Stimulated activated CD8-positive, alpha-beta memory T cell treated with anti-CD3 and anti-CD28 coated beads, Interleukin-15, amount 100 ng/mL, for 1 hour (primary cell): ENCODE measurements around the gene LRIT3.

Source experiments
- DNase-seq: peaks from one replicate; pipeline ENCODE4 v3.0.0-alpha.2; 2020; ENCODE audit warnings: low read depth

LRIT3 gene, protein sequence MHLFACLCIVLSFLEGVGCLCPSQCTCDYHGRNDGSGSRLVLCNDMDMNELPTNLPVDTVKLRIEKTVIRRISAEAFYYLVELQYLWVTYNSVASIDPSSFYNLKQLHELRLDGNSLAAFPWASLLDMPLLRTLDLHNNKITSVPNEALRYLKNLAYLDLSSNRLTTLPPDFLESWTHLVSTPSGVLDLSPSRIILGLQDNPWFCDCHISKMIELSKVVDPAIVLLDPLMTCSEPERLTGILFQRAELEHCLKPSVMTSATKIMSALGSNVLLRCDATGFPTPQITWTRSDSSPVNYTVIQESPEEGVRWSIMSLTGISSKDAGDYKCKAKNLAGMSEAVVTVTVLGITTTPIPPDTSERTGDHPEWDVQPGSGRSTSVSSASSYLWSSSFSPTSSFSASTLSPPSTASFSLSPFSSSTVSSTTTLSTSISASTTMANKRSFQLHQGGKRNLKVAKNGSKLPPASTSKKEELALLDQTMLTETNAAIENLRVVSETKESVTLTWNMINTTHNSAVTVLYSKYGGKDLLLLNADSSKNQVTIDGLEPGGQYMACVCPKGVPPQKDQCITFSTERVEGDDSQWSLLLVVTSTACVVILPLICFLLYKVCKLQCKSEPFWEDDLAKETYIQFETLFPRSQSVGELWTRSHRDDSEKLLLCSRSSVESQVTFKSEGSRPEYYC

GRCh38 chr4:109847896-109848442 is at the start of gene LRIT3:
LRIT3 (plus strand) TSS chr4:109848107; CDS start chr4:109848202, 95 bp downstream.
- no peak for DNase-seq

GRCh38 chr4:109798866-109799265 is 49.0 kb upstream of the LRIT3 start:
- DNase-seq = no peak

- no peak for DNase-seq
Observed at GRCh38 chr4:109801099-109801789, 46.7 kb upstream of the LRIT3 start.

DNA sequence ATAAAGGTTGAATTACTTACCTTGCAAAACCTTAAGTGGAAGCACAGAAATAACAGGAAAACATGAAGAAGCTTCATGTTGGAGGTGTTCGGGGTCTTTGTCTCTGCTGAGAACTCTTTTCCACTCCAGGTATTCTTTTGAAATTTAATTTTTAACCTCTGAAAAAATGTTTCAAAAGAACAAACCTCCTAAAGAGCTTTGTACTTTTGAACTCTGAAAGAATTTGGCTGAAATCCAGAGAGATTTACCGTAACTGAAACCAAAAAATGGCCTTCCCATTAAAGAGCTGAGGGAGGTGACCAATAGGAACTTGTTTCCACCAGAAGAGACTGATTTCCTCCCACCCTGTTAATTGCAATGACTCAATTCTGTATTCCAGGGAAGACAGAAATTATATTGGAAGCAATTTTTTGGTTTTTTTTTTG is 46.0 kb upstream of the LRIT3 start, which contains the start of gene CFI:
TSS of gene CFI (minus strand) at position 105 of the 425 bp plus-strand sequence. CDS start at position 77, 28 bp downstream.
- no peak for DNase-seq

DNA sequence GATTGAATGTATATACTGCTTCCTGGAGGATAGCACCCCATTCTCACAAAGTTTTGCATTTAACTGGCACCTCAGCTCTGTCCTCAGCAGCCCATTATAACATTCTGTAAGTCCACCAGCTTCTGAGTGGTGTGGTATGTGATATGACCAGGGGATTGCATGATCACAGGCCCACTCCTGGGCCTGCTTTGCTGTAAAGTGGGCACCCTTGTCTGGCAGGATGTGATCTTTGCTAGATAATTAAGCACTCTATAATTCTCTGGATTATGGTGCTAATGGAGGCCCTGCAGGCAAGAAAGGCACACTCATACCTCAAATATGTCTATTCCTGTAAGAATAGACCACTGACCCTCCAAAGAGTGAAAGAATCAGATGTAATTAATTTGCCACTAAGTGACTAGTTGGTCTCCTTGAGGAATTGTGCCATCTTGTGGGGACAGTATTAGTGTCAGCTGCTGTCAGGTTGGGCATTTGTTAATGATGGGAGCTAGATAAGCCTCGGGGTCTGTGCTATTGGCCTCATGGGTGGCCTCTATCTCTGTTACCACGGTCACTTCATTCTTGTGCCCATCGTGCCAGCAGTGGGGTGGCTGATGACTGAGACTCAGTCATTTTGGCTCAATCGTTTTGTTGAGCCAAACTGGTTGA is 43.9 kb upstream of the LRIT3 start:
- DNase-seq = no peak

DNA sequence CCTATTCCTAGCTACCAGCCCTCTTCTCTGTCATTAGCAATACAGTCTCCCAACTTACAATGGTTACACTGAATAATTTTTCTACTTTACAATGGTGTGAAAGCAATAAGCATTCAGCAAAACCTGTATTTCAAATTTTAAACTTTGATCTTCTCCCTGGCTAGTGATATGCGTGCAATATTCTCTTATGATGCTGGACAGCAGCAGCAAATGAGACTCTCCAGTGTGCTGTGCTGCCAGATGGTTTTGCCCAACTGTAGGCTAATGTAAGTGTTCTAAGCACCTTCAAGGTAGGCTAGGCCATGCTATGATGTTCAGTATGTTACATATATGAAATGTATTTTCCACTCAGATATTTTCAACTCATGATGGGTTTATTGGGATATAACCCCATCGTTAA is 38.3 kb upstream of the LRIT3 start:
- no peak for DNase-seq

GRCh38 chr4:109810552-109811387 is 37.1 kb upstream of the LRIT3 start:
- no peak for DNase-seq

GRCh38 chr4:109811707-109812106 is 36.2 kb upstream of the LRIT3 start:
- no peak for DNase-seq

DNA sequence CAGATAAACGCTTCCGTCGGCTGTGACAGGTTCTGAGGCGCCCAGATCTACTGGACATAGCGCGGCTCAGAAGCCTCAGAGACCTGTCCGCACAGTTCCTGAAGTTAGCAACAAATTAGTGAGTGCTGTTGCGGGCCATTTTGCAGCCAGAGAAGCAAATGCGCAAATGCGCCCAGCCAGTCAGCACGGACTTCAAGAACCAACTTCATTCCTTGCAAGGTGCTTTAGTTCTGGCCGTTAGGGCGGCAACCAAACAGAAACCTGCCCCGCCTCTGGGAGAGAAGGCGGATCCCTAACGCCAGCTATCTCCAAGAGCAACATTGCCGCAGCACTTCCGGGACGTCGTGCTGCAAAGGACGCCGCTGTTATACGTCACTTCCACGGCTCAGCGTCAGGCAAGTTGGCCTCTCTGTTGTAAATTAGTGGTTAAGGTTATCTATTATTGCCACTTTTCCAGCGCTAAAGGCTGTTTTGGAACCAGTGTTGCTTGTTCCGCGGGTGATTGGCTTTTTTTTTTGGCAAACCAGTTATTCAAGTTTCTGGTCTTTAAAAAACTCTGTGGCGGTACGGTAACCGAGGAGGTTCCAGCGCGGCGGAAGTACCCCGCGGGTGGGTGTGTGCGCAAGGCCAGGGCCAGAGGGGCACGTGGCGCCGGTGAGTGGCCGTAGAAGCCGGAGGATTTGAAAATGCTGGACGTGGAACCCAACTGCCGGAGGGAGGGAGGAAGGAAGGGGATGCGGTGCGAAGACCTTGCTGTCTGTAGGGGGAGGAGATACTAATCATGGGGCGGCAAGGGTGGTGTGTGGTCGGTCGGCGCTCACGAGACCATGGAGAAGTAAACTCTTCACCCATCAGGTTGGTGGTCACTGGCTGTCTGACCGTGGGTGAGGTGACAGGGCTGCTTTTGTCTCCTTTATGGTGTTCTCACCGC is 32.5 kb upstream of the LRIT3 start, which contains the start of gene GAR1:
TSS of gene GAR1 (plus strand) at position 612 of the 931 bp plus-strand sequence. CDS start 403 bp downstream, outside the sequence.
- DNase-seq = peak; percentile 74

DNA sequence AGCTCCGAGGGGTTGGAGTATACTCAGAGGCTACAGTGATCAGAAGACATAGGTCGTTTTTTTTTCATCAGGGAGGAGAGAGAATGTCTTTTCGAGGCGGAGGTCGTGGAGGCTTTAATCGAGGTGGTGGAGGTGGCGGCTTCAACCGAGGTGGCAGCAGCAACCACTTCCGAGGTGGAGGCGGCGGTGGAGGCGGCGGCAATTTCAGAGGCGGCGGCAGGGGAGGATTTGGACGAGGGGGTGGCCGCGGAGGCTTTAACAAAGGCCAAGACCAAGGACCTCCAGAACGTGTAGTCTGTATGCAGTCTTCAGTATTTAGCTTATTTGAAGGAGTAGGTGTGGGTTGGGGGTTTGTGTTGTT is 31.8 kb upstream of the LRIT3 start:
- peak; percentile 4 for DNase-seq

DNA sequence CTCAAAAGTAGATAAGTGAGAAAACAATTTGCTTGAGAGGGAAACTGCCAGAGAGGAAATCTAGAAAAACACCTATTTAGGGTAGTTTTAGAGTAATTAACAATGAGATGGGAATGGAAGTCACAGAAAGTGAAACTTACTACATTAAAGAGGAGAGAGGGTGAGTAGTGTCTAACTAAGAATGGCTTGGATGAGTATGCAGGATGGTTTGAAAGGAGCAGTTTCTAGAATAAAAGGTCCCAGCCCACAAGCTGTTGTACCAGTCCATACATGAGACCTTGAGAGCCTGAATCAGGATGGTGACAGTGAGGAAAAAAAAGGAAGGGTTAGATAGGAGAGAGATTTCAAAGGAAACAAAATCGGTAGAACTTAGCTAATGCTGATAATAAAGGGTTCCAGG is 31.0 kb upstream of the LRIT3 start:
- no peak for DNase-seq

DNA sequence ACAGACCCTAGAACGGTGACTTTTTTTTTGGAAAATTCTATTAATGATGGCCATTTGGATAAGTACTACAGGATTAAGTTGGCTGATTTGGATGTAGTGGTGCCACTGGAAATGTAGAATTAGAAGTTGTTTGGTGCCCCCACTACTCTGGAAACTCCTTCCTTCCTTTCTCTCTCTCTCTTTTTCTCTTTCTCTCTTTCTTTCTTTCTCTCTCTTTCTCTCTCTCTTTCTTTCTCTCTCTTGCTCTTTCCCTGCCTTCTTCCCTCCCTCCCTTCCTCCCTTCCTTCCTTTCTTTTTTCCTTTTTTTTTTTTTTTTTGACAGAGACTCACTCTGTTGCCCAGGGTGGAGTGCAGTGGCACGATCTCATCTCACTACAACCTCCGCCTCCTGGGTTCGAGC is 29.6 kb upstream of the LRIT3 start:
- no peak for DNase-seq

GRCh38 chr4:109820563-109820962 is 27.3 kb upstream of the LRIT3 start:
- no peak for DNase-seq

- DNase-seq = no peak
Observed at GRCh38 chr4:109821185-109821584, 26.7 kb upstream of the LRIT3 start.

- no peak for DNase-seq
Observed at GRCh38 chr4:109826719-109827118, 21.2 kb upstream of the LRIT3 start.

GRCh38 chr4:109827672-109828071 is 20.2 kb upstream of the LRIT3 start, which contains the start of gene RRH:
RRH (plus strand) TSS chr4:109827972; CDS start chr4:109828028, 56 bp downstream.
- DNase-seq = no peak

GRCh38 chr4:109833756-109834155 is 14.2 kb upstream of the LRIT3 start:
- no peak for DNase-seq

DNA sequence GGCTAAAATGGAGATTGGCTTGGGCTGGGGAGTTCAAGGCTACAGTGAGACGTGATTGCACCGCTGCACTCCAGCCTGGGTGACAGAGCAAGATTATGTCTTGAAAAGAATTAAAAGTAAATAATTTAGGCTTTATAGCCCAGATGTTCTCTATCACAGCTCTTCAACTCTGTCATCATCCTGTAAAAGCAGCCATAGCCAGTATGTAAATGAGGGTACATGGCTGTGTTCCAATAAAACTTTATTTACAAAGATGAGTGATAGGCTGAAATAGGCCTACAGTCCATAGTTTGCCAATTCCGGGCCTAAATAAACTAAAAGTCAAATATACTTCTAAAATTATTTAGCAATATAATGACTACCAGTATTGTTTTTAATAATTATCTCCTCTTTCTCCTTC is 10.9 kb upstream of the LRIT3 start:
- no peak for DNase-seq

DNA sequence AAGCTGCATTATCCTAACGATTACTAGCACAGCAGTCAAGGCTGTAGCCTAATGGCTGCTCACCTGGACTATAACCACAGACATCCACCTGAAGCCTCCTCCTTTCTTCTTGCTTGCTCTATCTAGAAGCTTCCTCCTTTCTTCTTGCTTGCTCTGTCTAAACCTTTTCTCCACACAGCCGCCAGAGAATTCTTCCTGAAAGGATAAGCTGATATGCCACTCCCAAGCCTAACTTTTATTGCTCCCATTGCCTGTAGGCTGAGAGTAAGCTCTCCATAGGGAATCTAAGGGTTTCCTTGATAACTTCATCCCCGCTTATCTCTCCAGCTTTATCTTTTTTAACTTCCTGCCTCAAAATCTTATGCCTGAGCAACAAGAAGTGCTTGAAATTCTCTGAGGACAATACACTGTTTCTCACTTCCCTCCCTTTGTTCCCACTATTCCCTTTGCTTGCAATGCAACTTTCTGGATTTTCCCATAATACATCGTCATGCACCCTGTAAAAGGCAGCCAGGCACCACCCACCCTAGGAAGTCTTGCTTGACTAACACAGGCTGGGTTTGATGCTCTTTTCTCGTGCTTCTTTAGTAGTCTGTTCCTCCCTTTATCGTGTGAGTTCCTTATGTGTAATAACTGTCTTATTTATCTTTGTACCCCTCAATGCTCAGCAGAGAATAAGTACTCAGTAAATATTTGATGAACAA is 1.4 kb upstream of the LRIT3 start:
- DNase-seq = no peak
